H1 (cell line): ENCODE data around the gene OVOL3. TPM values are rescaled to one million over a fixed set of nuclear protein-coding genes. Genes with fewer than 3 reads are reported as not detected.

Experiments used
- BACH1 ChIP-seq: IDR thresholded peaks from 2 replicates; pipeline ENCODE4 v1.6.1; 2012; ENCODE audit warnings: low read length, improper control_type of control experiment
- CTBP2 ChIP-seq: IDR thresholded peaks from 2 replicates; pipeline ENCODE4 v1.7.0; 2011; ENCODE audit warnings: borderline replicate concordance, mild to moderate bottlenecking, moderate library complexity, mixed read lengths, low read length; ENCODE audit not compliant: insufficient read depth, insufficient read length
- EP300 ChIP-seq, 2 experiments: IDR thresholded peaks; 1 replicate in 1 of 2; 2 replicates in 1 of 2; pipeline ENCODE4 v1.6.1; 2011 to 2012; ENCODE audit warnings: low read depth in 2 of 2, low read length in 2 of 2, mild to moderate bottlenecking in 2 of 2, borderline replicate concordance in 1 of 2, inconsistent platforms in 1 of 2, moderate library complexity in 1 of 2
- GABPA ChIP-seq: IDR thresholded peaks from 2 replicates; pipeline ENCODE4 v1.6.1; 2011; ENCODE audit warnings: mild to moderate bottlenecking, low read length, moderate library complexity, borderline replicate concordance; ENCODE audit not compliant: insufficient read depth
- polyA plus RNA-seq, 7 experiments: library from polyadenylated mRNA; depleted of rRNA in 3 of 7; stranded (reverse) in 5 of 7; unstranded in 2 of 7; fragments of >200 nt in 5 of 7; fragments of 200-250 nt in 2 of 7; gene quantifications; 1 replicate in 5 of 7; 2 replicates in 1 of 7; 4 replicates in 1 of 7; pipeline versions ENCODE4 v1.2.1 to v1.2.3, GENCODE V29; 2011 to 2013; ENCODE audit warnings: missing spikeins in 2 of 7, mixed read lengths in 2 of 7
- total RNA-seq: library from RNA; stranded (reverse); fragmentation: NEBNext Ultra II Directional; extraction: Animal tissue kit (Norgen Biotek cat#: 25700); gene quantifications from 2 replicates; pipeline ENCODE4 v1.2.1, GENCODE V29; 2021
- TF ChIP-seq, protein P1 (sequence below): fragments of 300-600 bp; sonication (generic); IDR thresholded peaks from 2 replicates; pipeline ENCODE4 v1.7.1; 2012; ENCODE audit warnings: low read length, moderate library complexity, mild to moderate bottlenecking, inconsistent platforms; ENCODE audit not compliant: insufficient replicate concordance

OVOL3 gene
- total and polyA plus RNA-seq, 2 of the 8 experiments (the other 6 are each of a cell fraction or from before 2014, with no cell fraction given) = 0.45 TPM; not detected in 1

DNA sequence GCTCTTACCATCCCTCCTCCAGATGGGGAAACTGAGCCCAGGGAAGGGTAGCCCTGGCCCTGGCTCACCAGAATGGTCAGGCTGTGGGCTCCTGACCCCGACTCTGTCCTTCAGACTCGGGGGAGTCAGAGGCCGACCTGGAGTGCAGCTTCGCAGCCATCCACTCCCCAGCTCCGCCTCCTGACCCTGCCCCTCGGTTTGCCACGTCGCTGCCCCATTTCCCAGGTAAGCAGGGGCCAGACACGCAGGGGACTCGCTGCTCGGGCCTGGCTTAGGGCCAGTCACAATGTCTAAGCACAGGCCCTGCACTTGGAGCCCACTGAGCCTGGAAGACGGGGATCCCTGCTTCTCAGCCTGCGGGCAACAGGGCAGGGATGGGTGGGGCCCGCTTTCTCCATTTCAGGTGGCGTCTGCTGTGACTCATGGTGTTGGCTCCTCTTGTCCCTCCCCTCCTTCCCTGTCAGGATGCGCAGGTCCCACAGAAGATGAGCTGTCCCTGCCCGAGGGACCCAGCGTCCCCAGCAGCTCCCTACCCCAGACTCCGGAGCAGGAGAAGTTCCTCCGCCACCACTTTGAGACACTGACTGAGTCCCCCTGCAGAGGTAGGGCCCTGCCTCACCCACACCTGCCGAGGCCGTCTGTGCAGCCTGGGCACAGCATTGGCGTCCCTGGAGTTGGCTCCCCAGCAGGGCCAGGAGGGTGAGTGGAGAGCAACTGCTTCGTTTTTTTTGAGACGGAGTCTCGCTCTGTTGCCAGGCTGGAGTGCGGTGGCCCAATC lies 9.2 kb upstream of the OVOL3 start (continued):
- TF ChIP-seq, protein P1, sequence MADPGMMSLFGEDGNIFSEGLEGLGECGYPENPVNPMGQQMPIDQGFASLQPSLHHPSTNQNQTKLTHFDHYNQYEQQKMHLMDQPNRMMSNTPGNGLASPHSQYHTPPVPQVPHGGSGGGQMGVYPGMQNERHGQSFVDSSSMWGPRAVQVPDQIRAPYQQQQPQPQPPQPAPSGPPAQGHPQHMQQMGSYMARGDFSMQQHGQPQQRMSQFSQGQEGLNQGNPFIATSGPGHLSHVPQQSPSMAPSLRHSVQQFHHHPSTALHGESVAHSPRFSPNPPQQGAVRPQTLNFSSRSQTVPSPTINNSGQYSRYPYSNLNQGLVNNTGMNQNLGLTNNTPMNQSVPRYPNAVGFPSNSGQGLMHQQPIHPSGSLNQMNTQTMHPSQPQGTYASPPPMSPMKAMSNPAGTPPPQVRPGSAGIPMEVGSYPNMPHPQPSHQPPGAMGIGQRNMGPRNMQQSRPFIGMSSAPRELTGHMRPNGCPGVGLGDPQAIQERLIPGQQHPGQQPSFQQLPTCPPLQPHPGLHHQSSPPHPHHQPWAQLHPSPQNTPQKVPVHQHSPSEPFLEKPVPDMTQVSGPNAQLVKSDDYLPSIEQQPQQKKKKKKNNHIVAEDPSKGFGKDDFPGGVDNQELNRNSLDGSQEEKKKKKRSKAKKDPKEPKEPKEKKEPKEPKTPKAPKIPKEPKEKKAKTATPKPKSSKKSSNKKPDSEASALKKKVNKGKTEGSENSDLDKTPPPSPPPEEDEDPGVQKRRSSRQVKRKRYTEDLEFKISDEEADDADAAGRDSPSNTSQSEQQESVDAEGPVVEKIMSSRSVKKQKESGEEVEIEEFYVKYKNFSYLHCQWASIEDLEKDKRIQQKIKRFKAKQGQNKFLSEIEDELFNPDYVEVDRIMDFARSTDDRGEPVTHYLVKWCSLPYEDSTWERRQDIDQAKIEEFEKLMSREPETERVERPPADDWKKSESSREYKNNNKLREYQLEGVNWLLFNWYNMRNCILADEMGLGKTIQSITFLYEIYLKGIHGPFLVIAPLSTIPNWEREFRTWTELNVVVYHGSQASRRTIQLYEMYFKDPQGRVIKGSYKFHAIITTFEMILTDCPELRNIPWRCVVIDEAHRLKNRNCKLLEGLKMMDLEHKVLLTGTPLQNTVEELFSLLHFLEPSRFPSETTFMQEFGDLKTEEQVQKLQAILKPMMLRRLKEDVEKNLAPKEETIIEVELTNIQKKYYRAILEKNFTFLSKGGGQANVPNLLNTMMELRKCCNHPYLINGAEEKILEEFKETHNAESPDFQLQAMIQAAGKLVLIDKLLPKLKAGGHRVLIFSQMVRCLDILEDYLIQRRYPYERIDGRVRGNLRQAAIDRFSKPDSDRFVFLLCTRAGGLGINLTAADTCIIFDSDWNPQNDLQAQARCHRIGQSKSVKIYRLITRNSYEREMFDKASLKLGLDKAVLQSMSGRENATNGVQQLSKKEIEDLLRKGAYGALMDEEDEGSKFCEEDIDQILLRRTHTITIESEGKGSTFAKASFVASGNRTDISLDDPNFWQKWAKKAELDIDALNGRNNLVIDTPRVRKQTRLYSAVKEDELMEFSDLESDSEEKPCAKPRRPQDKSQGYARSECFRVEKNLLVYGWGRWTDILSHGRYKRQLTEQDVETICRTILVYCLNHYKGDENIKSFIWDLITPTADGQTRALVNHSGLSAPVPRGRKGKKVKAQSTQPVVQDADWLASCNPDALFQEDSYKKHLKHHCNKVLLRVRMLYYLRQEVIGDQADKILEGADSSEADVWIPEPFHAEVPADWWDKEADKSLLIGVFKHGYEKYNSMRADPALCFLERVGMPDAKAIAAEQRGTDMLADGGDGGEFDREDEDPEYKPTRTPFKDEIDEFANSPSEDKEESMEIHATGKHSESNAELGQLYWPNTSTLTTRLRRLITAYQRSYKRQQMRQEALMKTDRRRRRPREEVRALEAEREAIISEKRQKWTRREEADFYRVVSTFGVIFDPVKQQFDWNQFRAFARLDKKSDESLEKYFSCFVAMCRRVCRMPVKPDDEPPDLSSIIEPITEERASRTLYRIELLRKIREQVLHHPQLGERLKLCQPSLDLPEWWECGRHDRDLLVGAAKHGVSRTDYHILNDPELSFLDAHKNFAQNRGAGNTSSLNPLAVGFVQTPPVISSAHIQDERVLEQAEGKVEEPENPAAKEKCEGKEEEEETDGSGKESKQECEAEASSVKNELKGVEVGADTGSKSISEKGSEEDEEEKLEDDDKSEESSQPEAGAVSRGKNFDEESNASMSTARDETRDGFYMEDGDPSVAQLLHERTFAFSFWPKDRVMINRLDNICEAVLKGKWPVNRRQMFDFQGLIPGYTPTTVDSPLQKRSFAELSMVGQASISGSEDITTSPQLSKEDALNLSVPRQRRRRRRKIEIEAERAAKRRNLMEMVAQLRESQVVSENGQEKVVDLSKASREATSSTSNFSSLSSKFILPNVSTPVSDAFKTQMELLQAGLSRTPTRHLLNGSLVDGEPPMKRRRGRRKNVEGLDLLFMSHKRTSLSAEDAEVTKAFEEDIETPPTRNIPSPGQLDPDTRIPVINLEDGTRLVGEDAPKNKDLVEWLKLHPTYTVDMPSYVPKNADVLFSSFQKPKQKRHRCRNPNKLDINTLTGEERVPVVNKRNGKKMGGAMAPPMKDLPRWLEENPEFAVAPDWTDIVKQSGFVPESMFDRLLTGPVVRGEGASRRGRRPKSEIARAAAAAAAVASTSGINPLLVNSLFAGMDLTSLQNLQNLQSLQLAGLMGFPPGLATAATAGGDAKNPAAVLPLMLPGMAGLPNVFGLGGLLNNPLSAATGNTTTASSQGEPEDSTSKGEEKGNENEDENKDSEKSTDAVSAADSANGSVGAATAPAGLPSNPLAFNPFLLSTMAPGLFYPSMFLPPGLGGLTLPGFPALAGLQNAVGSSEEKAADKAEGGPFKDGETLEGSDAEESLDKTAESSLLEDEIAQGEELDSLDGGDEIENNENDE = no peak
- TF ChIP-seq EP300 (IDR thresholded peaks at IDR 0.05; ENCODE audit: borderline replicate concordance in 1 of 2, low read depth in 2 of 2, low read length in 2 of 2) (no peak), GABPA (no peak), BACH1 (no peak), CTBP2 (no peak)
